HepG2 (cell line): Measurements from ENCODE around the gene YIPF3. TPM values are rescaled to one million over a fixed set of nuclear protein-coding genes. Genes with fewer than 3 reads are reported as not detected.
A peak's percentile ranks its signal among the peaks of the same experiment; 100 is the strongest.

Source experiments
- HMGXB4 ChIP-seq, 2 experiments: sonication (generic) in 1 of 2; formaldehyde crosslinking in 1 of 2; IDR thresholded peaks; 2 replicates each; pipeline versions ENCODE4 v1.4.0 to v1.6.1; 2018 to 2020; ENCODE audit warnings: missing genetic modification reagents in 2 of 2, borderline replicate concordance in 1 of 2, low read depth in 1 of 2, mild to moderate bottlenecking in 1 of 2, missing biosample characterization in 1 of 2
- HNRNPK ChIP-seq: fragments of 200-400 bp; formaldehyde crosslinking; IDR thresholded peaks from 2 replicates; pipeline ENCODE4 v1.6.1; 2018; ENCODE audit warnings: low read length, low read depth, moderate library complexity, mild to moderate bottlenecking; ENCODE audit not compliant: poor library complexity, severe bottlenecking
- HOXA5 ChIP-seq: sonication (generic); formaldehyde crosslinking; IDR thresholded peaks from 2 replicates; pipeline ENCODE4 v1.4.0; 2020; ENCODE audit warnings: missing genetic modification reagents
- MAZ ChIP-seq, 2 experiments: sonication (generic) in 1 of 2; formaldehyde crosslinking in 1 of 2; IDR thresholded peaks; 2 replicates each; pipeline versions ENCODE4 v1.5.0 to v1.6.1; 2012 to 2020; ENCODE audit warnings: low read depth in 2 of 2, mild to moderate bottlenecking in 2 of 2, borderline replicate concordance in 1 of 2, improper control_type of control experiment in 1 of 2, low read length in 1 of 2, missing genetic modification reagents in 1 of 2, moderate library complexity in 1 of 2
- NFE2 ChIP-seq: sonication (generic); formaldehyde crosslinking; IDR thresholded peaks from 2 replicates; pipeline ENCODE4 v1.4.0; 2020; ENCODE audit warnings: missing genetic modification reagents
- NFKB2 ChIP-seq: sonication (generic); formaldehyde crosslinking; IDR thresholded peaks from 2 replicates; pipeline ENCODE4 v1.4.0; 2020; ENCODE audit warnings: missing genetic modification reagents, borderline replicate concordance
- PAWR ChIP-seq: sonication (generic); formaldehyde crosslinking; IDR thresholded peaks from 2 replicates; pipeline ENCODE4 v1.4.0; 2020; ENCODE audit warnings: missing genetic modification reagents, mild to moderate bottlenecking, borderline replicate concordance
- RARA ChIP-seq: IDR thresholded peaks from 2 replicates; pipeline ENCODE4 v1.6.1; 2016; ENCODE audit warnings: missing genetic modification reagents, missing compliant biosample characterization
- REPIN1 ChIP-seq: sonication (generic); formaldehyde crosslinking; IDR thresholded peaks from 2 replicates; pipeline ENCODE4 v1.8.0; 2022; ENCODE audit warnings: missing genetic modification reagents, low read depth, mild to moderate bottlenecking, borderline replicate concordance
- RXRB ChIP-seq: IDR thresholded peaks from 2 replicates; pipeline ENCODE4 v1.6.1; 2016; ENCODE audit warnings: borderline replicate concordance, missing genetic modification reagents, missing compliant biosample characterization
- SAFB2 ChIP-seq: sonication (generic); formaldehyde crosslinking; IDR thresholded peaks from 2 replicates; pipeline ENCODE4 v1.5.1; 2020; ENCODE audit warnings: missing genetic modification reagents, low read depth, mild to moderate bottlenecking, borderline replicate concordance
- TFDP2 ChIP-seq: sonication (generic); formaldehyde crosslinking; IDR thresholded peaks from 2 replicates; pipeline ENCODE4 v1.4.0; 2020; ENCODE audit warnings: missing genetic modification reagents
- ZNF317 ChIP-seq: sonication (generic); formaldehyde crosslinking; IDR thresholded peaks from 2 replicates; pipeline ENCODE4 v1.5.0; 2020; ENCODE audit warnings: mild to moderate bottlenecking, missing genetic modification reagents
- ZNF33B ChIP-seq: sonication (generic); formaldehyde crosslinking; IDR thresholded peaks from 2 replicates; pipeline ENCODE4 v1.5.1; 2020; ENCODE audit warnings: mild to moderate bottlenecking, missing genetic modification reagents
- ZNF44 ChIP-seq: sonication (generic); formaldehyde crosslinking; IDR thresholded peaks from 2 replicates; pipeline ENCODE4 v1.5.1; 2020; ENCODE audit warnings: mild to moderate bottlenecking, missing genetic modification reagents
- ZNF558 ChIP-seq: sonication (generic); formaldehyde crosslinking; IDR thresholded peaks from 2 replicates; pipeline ENCODE4 v1.9.0; 2022; ENCODE audit warnings: mild to moderate bottlenecking, missing genetic modification reagents, borderline replicate concordance
- ZNF772 ChIP-seq: sonication (generic); formaldehyde crosslinking; IDR thresholded peaks from 2 replicates; pipeline ENCODE4 v1.5.0; 2020; ENCODE audit warnings: mild to moderate bottlenecking, missing genetic modification reagents
- ZNF773 ChIP-seq: sonication (generic); formaldehyde crosslinking; IDR thresholded peaks from 2 replicates; pipeline ENCODE4 v1.4.0; 2020; ENCODE audit warnings: missing genetic modification reagents, borderline replicate concordance
- ZNF782 ChIP-seq: sonication (generic); formaldehyde crosslinking; IDR thresholded peaks from 2 replicates; pipeline ENCODE4 v1.4.0; 2020; ENCODE audit warnings: missing genetic modification reagents, mild to moderate bottlenecking, borderline replicate concordance
- polyA plus RNA-seq, 8 experiments: library from polyadenylated mRNA; depleted of rRNA in 3 of 8; stranded (reverse) in 7 of 8; unstranded in 1 of 8; fragments of >200 nt; fragmentation: Illumina TruSeq in 4 of 8; extraction: Trizol in 4 of 8; gene quantifications; 2 replicates each; pipeline versions ENCODE4 v1.2.1 to v1.2.3, GENCODE V29; 2011 to 2016; ENCODE audit warnings: low read depth in 4 of 8, missing spikeins in 1 of 8, mixed read lengths in 1 of 8; ENCODE audit not compliant: insufficient read depth in 1 of 8
- total RNA-seq, 5 experiments: library from RNA; depleted of rRNA; stranded (reverse); fragments of >200 nt; fragmentation: Illumina TruSeq; extraction: Trizol; gene quantifications; 2 replicates each; pipeline ENCODE4 v1.2.3, GENCODE V29; 2016; ENCODE audit warnings: low read depth in 1 of 5
- TF ChIP-seq, protein P1 (sequence below): sonication (generic); formaldehyde crosslinking; conservative IDR thresholded peaks from 2 replicates; pipeline ENCODE4 v1.4.0; 2020; ENCODE audit warnings: mild to moderate bottlenecking, missing genetic modification reagents, moderate library complexity

The YIPF3 gene
- total and polyA plus RNA-seq, 2 of the 13 experiments (the other 11 are each of a cell fraction or from before 2014, with no cell fraction given): 107 to 206 TPM

DNA sequence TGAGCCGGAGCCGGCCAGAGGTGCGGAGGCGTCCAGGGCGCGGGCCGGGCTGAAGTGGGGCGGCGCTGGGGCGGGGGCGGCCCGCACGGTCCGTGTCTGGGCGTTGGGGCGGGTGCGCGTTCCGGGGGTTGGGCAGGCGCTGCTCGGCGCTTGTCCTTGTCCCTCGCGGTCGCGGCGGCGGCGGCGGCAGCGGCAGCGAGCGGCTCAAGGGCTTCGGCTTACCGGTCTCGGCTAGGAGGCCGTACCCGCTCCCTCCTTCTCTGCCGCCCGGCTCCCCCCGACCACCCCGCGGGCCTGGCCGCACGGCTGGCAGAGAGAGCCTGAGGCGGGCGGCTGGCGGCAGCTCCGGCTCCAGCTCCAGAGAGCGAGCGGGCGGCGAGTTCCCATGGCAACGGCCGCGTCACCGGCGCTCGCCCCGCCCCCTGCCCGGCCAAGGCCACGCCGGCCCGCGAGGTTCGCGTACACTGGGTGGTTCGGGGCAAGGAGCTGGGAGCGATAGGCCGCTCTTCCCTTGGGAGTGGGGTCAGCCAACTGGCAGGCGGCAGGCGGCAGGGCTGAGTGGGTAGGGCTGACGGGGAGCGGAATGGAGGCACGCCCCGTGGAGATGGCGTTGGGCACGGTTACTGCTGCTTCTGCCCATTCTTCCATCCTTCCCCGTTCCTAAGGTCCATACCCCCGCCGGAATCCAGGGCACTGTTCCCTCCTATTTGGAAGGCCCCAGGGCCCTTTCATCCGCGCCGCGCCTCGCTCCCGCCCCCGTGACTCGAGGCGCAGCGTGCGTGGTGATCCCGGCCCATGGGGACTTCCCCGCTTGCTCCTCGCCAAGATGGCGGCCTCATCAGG lies 6.5 kb downstream of the YIPF3 start, which contains the start of gene LRRC73 (continued):
- 0 out of 2 replicates have a peak, but pooled peaks have one; percentile 66 for TF ChIP-seq ZNF33B (CRISPR knock-in tag)
- 0 out of 2 replicates have a peak, but pooled peaks have one; percentile 17 for TF ChIP-seq TFDP2 (CRISPR knock-in tag)
- TF ChIP-seq ZNF773 (CRISPR knock-in tag): no peak
- TF ChIP-seq NFE2 (CRISPR knock-in tag): no peak
- peak; percentile 30; the same call in 1 of the 2 replicates for TF ChIP-seq ZNF558 (CRISPR knock-in tag)
- peak in 1 of 2 experiments; percentile 51; a peak in 2 of 4 replicates for TF ChIP-seq HMGXB4 (CRISPR knock-in tag; IDR thresholded peaks at IDR 0.05; ENCODE audit: borderline replicate concordance in 1 of 2, low read depth in 1 of 2)
- TF ChIP-seq RXRB (CRISPR knock-in tag): 0 out of 2 replicates have a peak, but pooled peaks have one; percentile 15
- peak; percentile 86 for TF ChIP-seq HNRNPK
- peak; percentile 49; the same call in 1 of the 2 replicates for TF ChIP-seq ZNF772
- TF ChIP-seq ZNF44 (CRISPR knock-in tag): 0 out of 2 replicates have a peak, but pooled peaks have one; percentile 69
- TF ChIP-seq NFKB2 (CRISPR knock-in tag): peak; percentile 45; the same call in 1 of the 2 replicates
- TF ChIP-seq PAWR (CRISPR knock-in tag): 0 out of 2 replicates have a peak, but pooled peaks have one; percentile 62
- TF ChIP-seq REPIN1 (CRISPR knock-in tag): 0 out of 2 replicates have a peak, but pooled peaks have one; percentile 52
- peak; percentile 11; the same call in 1 of the 2 replicates for TF ChIP-seq RARA (CRISPR knock-in tag)
- peak; percentile 91; the same call in 1 of the 2 replicates for TF ChIP-seq SAFB2 (CRISPR knock-in tag)
- TF ChIP-seq, protein P1, sequence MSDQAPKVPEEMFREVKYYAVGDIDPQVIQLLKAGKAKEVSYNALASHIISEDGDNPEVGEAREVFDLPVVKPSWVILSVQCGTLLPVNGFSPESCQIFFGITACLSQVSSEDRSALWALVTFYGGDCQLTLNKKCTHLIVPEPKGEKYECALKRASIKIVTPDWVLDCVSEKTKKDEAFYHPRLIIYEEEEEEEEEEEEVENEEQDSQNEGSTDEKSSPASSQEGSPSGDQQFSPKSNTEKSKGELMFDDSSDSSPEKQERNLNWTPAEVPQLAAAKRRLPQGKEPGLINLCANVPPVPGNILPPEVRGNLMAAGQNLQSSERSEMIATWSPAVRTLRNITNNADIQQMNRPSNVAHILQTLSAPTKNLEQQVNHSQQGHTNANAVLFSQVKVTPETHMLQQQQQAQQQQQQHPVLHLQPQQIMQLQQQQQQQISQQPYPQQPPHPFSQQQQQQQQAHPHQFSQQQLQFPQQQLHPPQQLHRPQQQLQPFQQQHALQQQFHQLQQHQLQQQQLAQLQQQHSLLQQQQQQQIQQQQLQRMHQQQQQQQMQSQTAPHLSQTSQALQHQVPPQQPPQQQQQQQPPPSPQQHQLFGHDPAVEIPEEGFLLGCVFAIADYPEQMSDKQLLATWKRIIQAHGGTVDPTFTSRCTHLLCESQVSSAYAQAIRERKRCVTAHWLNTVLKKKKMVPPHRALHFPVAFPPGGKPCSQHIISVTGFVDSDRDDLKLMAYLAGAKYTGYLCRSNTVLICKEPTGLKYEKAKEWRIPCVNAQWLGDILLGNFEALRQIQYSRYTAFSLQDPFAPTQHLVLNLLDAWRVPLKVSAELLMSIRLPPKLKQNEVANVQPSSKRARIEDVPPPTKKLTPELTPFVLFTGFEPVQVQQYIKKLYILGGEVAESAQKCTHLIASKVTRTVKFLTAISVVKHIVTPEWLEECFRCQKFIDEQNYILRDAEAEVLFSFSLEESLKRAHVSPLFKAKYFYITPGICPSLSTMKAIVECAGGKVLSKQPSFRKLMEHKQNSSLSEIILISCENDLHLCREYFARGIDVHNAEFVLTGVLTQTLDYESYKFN: 0 out of 2 replicates have a peak, but pooled peaks have one; percentile 35
- no peak for TF ChIP-seq HOXA5 (CRISPR knock-in tag)
- peak; percentile 57; the same call in 1 of the 2 replicates for TF ChIP-seq ZNF782 (CRISPR knock-in tag)
- no peak for TF ChIP-seq ZNF317 (CRISPR knock-in tag)
- 0 out of 2 replicates have a peak, but pooled peaks have one; percentile 18 for TF ChIP-seq MAZ (IDR thresholded peaks at IDR 0.05; ENCODE audit: borderline replicate concordance, low read depth, low read length)
- TF ChIP-seq MAZ (CRISPR knock-in tag; IDR thresholded peaks at IDR 0.05; ENCODE audit: low read depth): peak; percentile 94
